HepG2 (cell line): ENCODE results near the gene ALPI.

Experiments used
- FOXA3 ChIP-seq: IDR thresholded peaks from 2 replicates; pipeline ENCODE4 v1.6.1; 2016; ENCODE audit warnings: missing genetic modification reagents, missing compliant biosample characterization
- GTF2F1 ChIP-seq: fragments of 150-350 bp; IDR thresholded peaks from 2 replicates; pipeline ENCODE4 v1.6.1; 2014; ENCODE audit warnings: low read length
- HMGA1 ChIP-seq: sonication (generic); formaldehyde crosslinking; conservative IDR thresholded peaks from 2 replicates; pipeline ENCODE4 v1.4.0; 2020; ENCODE audit warnings: missing genetic modification reagents
- IRF2 ChIP-seq: IDR thresholded peaks from 2 replicates; pipeline ENCODE4 v1.6.1; 2018; ENCODE audit warnings: missing genetic modification reagents, missing compliant biosample characterization
- MAX ChIP-seq: IDR thresholded peaks from 2 replicates; pipeline ENCODE4 v1.6.1; 2012; ENCODE audit warnings: inconsistent platforms
- PPARG ChIP-seq: conservative IDR thresholded peaks from 2 replicates; pipeline ENCODE4 v1.6.1; 2016; ENCODE audit warnings: missing biosample characterization, missing genetic modification reagents
- TIGD3 ChIP-seq: sonication (generic); formaldehyde crosslinking; IDR thresholded peaks from 2 replicates; pipeline ENCODE4 v1.5.1; 2020; ENCODE audit warnings: mild to moderate bottlenecking, missing genetic modification reagents, borderline replicate concordance

- TF ChIP-seq MAX, result no peak
- TF ChIP-seq FOXA3 (CRISPR knock-in tag), result no peak
- TF ChIP-seq IRF2, result no peak
- no peak for TF ChIP-seq GTF2F1
- TF ChIP-seq TIGD3 (CRISPR knock-in tag), result no peak
- TF ChIP-seq HMGA1, result no peak
- no peak for TF ChIP-seq PPARG (CRISPR knock-in tag)
These were observed 33.7 kb downstream of the ALPI start for GRCh38 chr2:232489516-232490220.
